OCI-LY3 (cell line): ENCODE results near the gene SPEF2.

Experiments used
- CTCF ChIP-seq: fragments of 200-600, 300-600 bp; sonication (generic); IDR thresholded peaks from 2 replicates; pipeline ENCODE4 v1.5.1; 2014; ENCODE audit warnings: antibody characterized with exemption, low read length, low read depth
- EZH2phosphoT487 ChIP-seq: fragments of 200-600 bp; shearing (Covaris generic); IDR thresholded peaks from 2 replicates; pipeline ENCODE4 v1.6.1; 2018; ENCODE audit warnings: antibody characterized with exemption, mixed run types, low read depth

GRCh38 chr5:35783551-35783950, 165.9 kb downstream of the SPEF2 start:
- no peak for TF ChIP-seq CTCF
- no peak for TF ChIP-seq EZH2phosphoT487
